Liver (tissue), 9 donors: ENCODE measurements around the gene CD37. TPM values are rescaled to one million over a fixed set of nuclear protein-coding genes. Genes with fewer than 3 reads are reported as not detected.
A peak's percentile ranks its signal among the peaks of the same experiment; 100 is the strongest.

Experiments used
- DNase-seq: peaks from one replicate; pipeline ENCODE4 v3.0.0-alpha.2; 2017; ENCODE audit warnings: low spot score
- H3K27ac ChIP-seq, 2 donors: one replicate each; pipeline ENCODE4 v1.7.0; 2013; ENCODE audit warnings: inconsistent platforms in 2 of 2, low read length in 2 of 2, control low read depth in 1 of 2, low read depth in 1 of 2, mild to moderate bottlenecking in 1 of 2
- H3K27me3 ChIP-seq, 4 donors: one replicate each; pipeline versions ENCODE4 v1.6.1 to v1.7.0; 2013; ENCODE audit warnings: low read length in 3 of 4, inconsistent platforms in 1 of 4, mild to moderate bottlenecking in 1 of 4, moderate library complexity in 1 of 4; ENCODE audit not compliant: control insufficient read depth in 4 of 4, insufficient read depth in 4 of 4
- H3K36me3 ChIP-seq, 4 donors: one replicate each; pipeline versions ENCODE4 v1.6.1 to v1.7.0; 2013; ENCODE audit warnings: low read length in 3 of 4, mild to moderate bottlenecking in 3 of 4, low read depth in 1 of 4, moderate library complexity in 1 of 4; ENCODE audit not compliant: control insufficient read depth in 4 of 4, insufficient read depth in 3 of 4
- H3K4me1 ChIP-seq, 4 donors: one replicate each; pipeline versions ENCODE4 v1.6.1 to v1.7.0; 2013; ENCODE audit warnings: low read length in 3 of 4, mild to moderate bottlenecking in 3 of 4, moderate library complexity in 1 of 4; ENCODE audit not compliant: control insufficient read depth in 4 of 4, insufficient read depth in 4 of 4
- H3K4me3 ChIP-seq, 3 donors: one replicate each; pipeline versions ENCODE4 v1.6.1 to v1.7.0; 2013; ENCODE audit warnings: low read length in 3 of 3, control low read depth in 1 of 3, low read depth in 1 of 3, mild to moderate bottlenecking in 1 of 3
- H3K9ac ChIP-seq, 2 donors: one replicate each; pipeline ENCODE4 v1.7.0; 2013; ENCODE audit warnings: low read length in 2 of 2, mild to moderate bottlenecking in 2 of 2, moderate library complexity in 2 of 2, control low read depth in 1 of 2, low read depth in 1 of 2
- H3K9me3 ChIP-seq, 4 donors: one replicate each; pipeline versions ENCODE4 v1.6.1 to v1.7.0; 2013; ENCODE audit warnings: low read length in 3 of 4; ENCODE audit not compliant: control insufficient read depth in 4 of 4
- EGR1 ChIP-seq, 2 donors: IDR thresholded peaks; 2 replicates each; pipeline ENCODE4 v1.6.1; 2016 to 2018; ENCODE audit warnings: antibody characterized with exemption in 2 of 2, low read depth in 2 of 2
- FOXA1 ChIP-seq: IDR thresholded peaks from 2 replicates; pipeline ENCODE4 v1.6.1; 2016; ENCODE audit warnings: antibody characterized with exemption
- FOXA2 ChIP-seq: IDR thresholded peaks from 2 replicates; pipeline ENCODE4 v1.6.1; 2016; ENCODE audit warnings: antibody characterized with exemption
- GABPA ChIP-seq, 2 donors: IDR thresholded peaks in 1 of 2; conservative IDR thresholded peaks in 1 of 2; 2 replicates each; pipeline ENCODE4 v1.6.1; 2016; ENCODE audit warnings: antibody characterized with exemption in 2 of 2, mild to moderate bottlenecking in 1 of 2, moderate library complexity in 1 of 2
- HNF4A ChIP-seq, 2 donors: conservative IDR thresholded peaks; 2 replicates each; pipeline ENCODE4 v1.6.1; 2016; ENCODE audit warnings: antibody characterized with exemption in 2 of 2, mild to moderate bottlenecking in 2 of 2
- HNF4G ChIP-seq: IDR thresholded peaks from 2 replicates; pipeline ENCODE4 v1.6.1; 2016; ENCODE audit warnings: antibody characterized with exemption
- JUND ChIP-seq, 2 donors: IDR thresholded peaks; 2 replicates each; pipeline ENCODE4 v1.6.1; 2016; ENCODE audit warnings: antibody characterized with exemption in 2 of 2
- NR2F2 ChIP-seq: IDR thresholded peaks from 2 replicates; pipeline ENCODE4 v1.6.1; 2016; ENCODE audit warnings: antibody characterized with exemption
- RAD21 ChIP-seq, 2 donors: IDR thresholded peaks; 2 replicates each; pipeline ENCODE4 v1.6.1; 2016; ENCODE audit warnings: antibody characterized with exemption in 2 of 2, mild to moderate bottlenecking in 2 of 2
- RXRA ChIP-seq, 2 donors: IDR thresholded peaks; 2 replicates each; pipeline ENCODE4 v1.6.1; 2017 to 2018; ENCODE audit warnings: antibody characterized with exemption in 2 of 2, mild to moderate bottlenecking in 1 of 2
- SP1 ChIP-seq: IDR thresholded peaks from 2 replicates; pipeline ENCODE4 v1.6.1; 2018; ENCODE audit warnings: antibody characterized with exemption, mild to moderate bottlenecking
- TAF1 ChIP-seq: conservative IDR thresholded peaks from 2 replicates; pipeline ENCODE4 v1.6.1; 2016; ENCODE audit warnings: antibody characterized with exemption, mild to moderate bottlenecking
- YY1 ChIP-seq: IDR thresholded peaks from 2 replicates; pipeline ENCODE4 v1.6.1; 2016; ENCODE audit warnings: antibody characterized with exemption, mild to moderate bottlenecking
- WGBS: extraction: QIAGEN DNeasy Blood & Tissue Kit; methylation state at CpG from one replicate; pipeline ENCODE4 v1.1.7; 2013; 5-methylcytosine and 5-hydroxymethylcytosine counted together
- polyA plus RNA-seq, 2 donors: library from polyadenylated mRNA; stranded (reverse) in 1 of 2; unstranded in 1 of 2; fragments of 200-250 nt in 1 of 2; fragments of >200 nt in 1 of 2; fragmentation: Nextera tagmentation in 1 of 2; extraction: Ambion mirVana in 1 of 2; gene quantifications; one replicate each; pipeline versions ENCODE4 v1.2.1 to v1.2.3, GENCODE V29; 2013 to 2015
- total RNA-seq, 2 donors: library from RNA; depleted of rRNA; stranded (reverse); fragments of >200 nt; gene quantifications; one replicate each; pipeline ENCODE4 v1.2.3, GENCODE V29; 2014
- TF ChIP-seq, protein P1 (sequence below): IDR thresholded peaks from 2 replicates; pipeline ENCODE4 v1.6.1; 2016; ENCODE audit warnings: antibody characterized with exemption
- TF ChIP-seq, protein P2 (sequence below): IDR thresholded peaks from 2 replicates; pipeline ENCODE4 v1.6.1; 2016; ENCODE audit warnings: antibody characterized with exemption
- TF ChIP-seq, protein P3 (sequence below): IDR thresholded peaks from 2 replicates; pipeline ENCODE4 v1.6.1; 2016; ENCODE audit warnings: antibody characterized with exemption
- TF ChIP-seq, protein P4 (sequence below): fragments of 150-350 bp; IDR thresholded peaks from 2 replicates; pipeline ENCODE4 v1.5.1; 2017; ENCODE audit warnings: improper control_type of control experiment, low read depth, low read length; ENCODE audit not compliant: missing input control
- TF ChIP-seq, protein P5 (sequence below): IDR thresholded peaks from 2 replicates; pipeline ENCODE4 v1.6.1; 2016; ENCODE audit warnings: antibody characterized with exemption, mild to moderate bottlenecking
- donor health status: healthy.
- donor health status: healthy.
- donor health status: healthy.
- donor health status: healthy.
- donor health status: healthy.

Gene CD37
- total and polyA plus RNA-seq, 4 donors: 2.9 to 9.6 (median 3.9) TPM

DNA sequence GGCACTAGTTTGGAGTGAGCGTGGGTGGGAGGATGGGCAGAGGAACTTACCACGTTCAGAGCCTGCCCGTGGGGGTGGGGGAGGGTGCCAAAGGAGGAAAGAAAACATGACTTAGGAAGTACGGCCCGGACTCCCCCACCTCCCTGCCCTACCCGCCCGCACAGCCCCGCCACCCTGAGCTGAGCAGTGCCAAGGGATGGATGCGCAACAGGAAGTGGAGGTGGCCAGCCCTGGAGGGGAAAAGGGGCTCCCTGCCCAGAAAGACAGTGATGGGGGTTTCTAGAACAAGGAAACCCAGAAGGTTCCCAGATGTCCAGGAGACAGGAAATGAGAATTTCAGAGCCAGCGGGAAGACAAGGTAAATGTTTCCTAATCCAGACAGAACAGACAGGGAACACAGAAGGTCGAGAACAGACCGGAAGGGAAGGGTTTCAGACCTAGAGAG lies 20.7 kb downstream of the CD37 start:
- H3K4me3 ChIP-seq: no peak overlapping the region
- H3K27me3 ChIP-seq: no peaks in the 10 kb centered on the region
- no peak overlapping the region for H3K9ac ChIP-seq
- DNase-seq: no peak
- peak overlapping the region in 1 of 2 donors; percentile 2 for H3K27ac ChIP-seq
- TF ChIP-seq YY1 (no peak), RXRA (IDR thresholded peaks at IDR 0.05) (no peak), NR2F2 (no peak), GABPA (IDR thresholded peaks at IDR 0.05 in 1 of 2, conservative IDR thresholded peaks at IDR 0.05 in 1 of 2) (no peak), HNF4G (no peak), TAF1 (no peak), SP1 (no peak), FOXA1 (no peak), RAD21 (IDR thresholded peaks at IDR 0.05) (no peak), JUND (IDR thresholded peaks at IDR 0.05) (no peak), HNF4A (conservative IDR thresholded peaks at IDR 0.05) (no peak), FOXA2 (no peak), EGR1 (IDR thresholded peaks at IDR 0.05; ENCODE audit: low read depth in 2 of 2) (no peak)
- TF ChIP-seq, protein P1, sequence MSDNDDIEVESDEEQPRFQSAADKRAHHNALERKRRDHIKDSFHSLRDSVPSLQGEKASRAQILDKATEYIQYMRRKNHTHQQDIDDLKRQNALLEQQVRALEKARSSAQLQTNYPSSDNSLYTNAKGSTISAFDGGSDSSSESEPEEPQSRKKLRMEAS: no peak
- TF ChIP-seq, protein P2, sequence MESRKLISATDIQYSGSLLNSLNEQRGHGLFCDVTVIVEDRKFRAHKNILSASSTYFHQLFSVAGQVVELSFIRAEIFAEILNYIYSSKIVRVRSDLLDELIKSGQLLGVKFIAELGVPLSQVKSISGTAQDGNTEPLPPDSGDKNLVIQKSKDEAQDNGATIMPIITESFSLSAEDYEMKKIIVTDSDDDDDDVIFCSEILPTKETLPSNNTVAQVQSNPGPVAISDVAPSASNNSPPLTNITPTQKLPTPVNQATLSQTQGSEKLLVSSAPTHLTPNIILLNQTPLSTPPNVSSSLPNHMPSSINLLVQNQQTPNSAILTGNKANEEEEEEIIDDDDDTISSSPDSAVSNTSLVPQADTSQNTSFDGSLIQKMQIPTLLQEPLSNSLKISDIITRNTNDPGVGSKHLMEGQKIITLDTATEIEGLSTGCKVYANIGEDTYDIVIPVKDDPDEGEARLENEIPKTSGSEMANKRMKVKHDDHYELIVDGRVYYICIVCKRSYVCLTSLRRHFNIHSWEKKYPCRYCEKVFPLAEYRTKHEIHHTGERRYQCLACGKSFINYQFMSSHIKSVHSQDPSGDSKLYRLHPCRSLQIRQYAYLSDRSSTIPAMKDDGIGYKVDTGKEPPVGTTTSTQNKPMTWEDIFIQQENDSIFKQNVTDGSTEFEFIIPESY: no peak
- TF ChIP-seq, protein P3, sequence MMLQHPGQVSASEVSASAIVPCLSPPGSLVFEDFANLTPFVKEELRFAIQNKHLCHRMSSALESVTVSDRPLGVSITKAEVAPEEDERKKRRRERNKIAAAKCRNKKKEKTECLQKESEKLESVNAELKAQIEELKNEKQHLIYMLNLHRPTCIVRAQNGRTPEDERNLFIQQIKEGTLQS: no peak
- TF ChIP-seq, protein P4, sequence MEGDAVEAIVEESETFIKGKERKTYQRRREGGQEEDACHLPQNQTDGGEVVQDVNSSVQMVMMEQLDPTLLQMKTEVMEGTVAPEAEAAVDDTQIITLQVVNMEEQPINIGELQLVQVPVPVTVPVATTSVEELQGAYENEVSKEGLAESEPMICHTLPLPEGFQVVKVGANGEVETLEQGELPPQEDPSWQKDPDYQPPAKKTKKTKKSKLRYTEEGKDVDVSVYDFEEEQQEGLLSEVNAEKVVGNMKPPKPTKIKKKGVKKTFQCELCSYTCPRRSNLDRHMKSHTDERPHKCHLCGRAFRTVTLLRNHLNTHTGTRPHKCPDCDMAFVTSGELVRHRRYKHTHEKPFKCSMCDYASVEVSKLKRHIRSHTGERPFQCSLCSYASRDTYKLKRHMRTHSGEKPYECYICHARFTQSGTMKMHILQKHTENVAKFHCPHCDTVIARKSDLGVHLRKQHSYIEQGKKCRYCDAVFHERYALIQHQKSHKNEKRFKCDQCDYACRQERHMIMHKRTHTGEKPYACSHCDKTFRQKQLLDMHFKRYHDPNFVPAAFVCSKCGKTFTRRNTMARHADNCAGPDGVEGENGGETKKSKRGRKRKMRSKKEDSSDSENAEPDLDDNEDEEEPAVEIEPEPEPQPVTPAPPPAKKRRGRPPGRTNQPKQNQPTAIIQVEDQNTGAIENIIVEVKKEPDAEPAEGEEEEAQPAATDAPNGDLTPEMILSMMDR: no peak
- TF ChIP-seq, protein P5, sequence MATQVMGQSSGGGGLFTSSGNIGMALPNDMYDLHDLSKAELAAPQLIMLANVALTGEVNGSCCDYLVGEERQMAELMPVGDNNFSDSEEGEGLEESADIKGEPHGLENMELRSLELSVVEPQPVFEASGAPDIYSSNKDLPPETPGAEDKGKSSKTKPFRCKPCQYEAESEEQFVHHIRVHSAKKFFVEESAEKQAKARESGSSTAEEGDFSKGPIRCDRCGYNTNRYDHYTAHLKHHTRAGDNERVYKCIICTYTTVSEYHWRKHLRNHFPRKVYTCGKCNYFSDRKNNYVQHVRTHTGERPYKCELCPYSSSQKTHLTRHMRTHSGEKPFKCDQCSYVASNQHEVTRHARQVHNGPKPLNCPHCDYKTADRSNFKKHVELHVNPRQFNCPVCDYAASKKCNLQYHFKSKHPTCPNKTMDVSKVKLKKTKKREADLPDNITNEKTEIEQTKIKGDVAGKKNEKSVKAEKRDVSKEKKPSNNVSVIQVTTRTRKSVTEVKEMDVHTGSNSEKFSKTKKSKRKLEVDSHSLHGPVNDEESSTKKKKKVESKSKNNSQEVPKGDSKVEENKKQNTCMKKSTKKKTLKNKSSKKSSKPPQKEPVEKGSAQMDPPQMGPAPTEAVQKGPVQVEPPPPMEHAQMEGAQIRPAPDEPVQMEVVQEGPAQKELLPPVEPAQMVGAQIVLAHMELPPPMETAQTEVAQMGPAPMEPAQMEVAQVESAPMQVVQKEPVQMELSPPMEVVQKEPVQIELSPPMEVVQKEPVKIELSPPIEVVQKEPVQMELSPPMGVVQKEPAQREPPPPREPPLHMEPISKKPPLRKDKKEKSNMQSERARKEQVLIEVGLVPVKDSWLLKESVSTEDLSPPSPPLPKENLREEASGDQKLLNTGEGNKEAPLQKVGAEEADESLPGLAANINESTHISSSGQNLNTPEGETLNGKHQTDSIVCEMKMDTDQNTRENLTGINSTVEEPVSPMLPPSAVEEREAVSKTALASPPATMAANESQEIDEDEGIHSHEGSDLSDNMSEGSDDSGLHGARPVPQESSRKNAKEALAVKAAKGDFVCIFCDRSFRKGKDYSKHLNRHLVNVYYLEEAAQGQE: no peak
- 68% methylated on average over 12 of the region's 12 CpGs for WGBS
- H3K9me3 ChIP-seq: no peaks in the 10 kb centered on the region
- peaks cover 0 to 3% (median 0%) of the 10 kb centered on the region in 4 donors for H3K4me1 ChIP-seq
- H3K36me3 ChIP-seq: peaks cover 0 to 4% (median under 1%) of the 10 kb centered on the region in 4 donors
